SK-N-SH (cell line): ENCODE measurements around the gene DEPDC1B.

Experiments used
- EZH2phosphoT487 ChIP-seq: fragments of 200-600 bp; sonication (generic); IDR thresholded peaks from 2 replicates; pipeline ENCODE4 v1.6.1; 2017; ENCODE audit warnings: low read depth, mixed run types, mild to moderate bottlenecking, antibody characterized with exemption, moderate library complexity, borderline replicate concordance
- FOSL2 ChIP-seq: IDR thresholded peaks from 2 replicates; pipeline ENCODE4 v1.4.0; 2012; ENCODE audit warnings: low read depth, mild to moderate bottlenecking, moderate library complexity, borderline replicate concordance
- FOXM1 ChIP-seq: IDR thresholded peaks from 2 replicates; pipeline ENCODE4 v1.4.0; 2012; ENCODE audit warnings: low read depth, mild to moderate bottlenecking
- NFIC ChIP-seq: IDR thresholded peaks from 2 replicates; pipeline ENCODE4 v1.4.0; 2012; ENCODE audit warnings: borderline replicate concordance
- POLR2AphosphoS5 ChIP-seq: IDR thresholded peaks from 2 replicates; pipeline ENCODE4 v1.6.1; 2012; ENCODE audit warnings: low read depth, low read length
- RFX5 ChIP-seq: IDR thresholded peaks from 2 replicates; pipeline ENCODE4 v1.6.1; 2012; ENCODE audit warnings: mild to moderate bottlenecking, improper control_type of control experiment, low read length
- SMC3 ChIP-seq: IDR thresholded peaks from 2 replicates; pipeline ENCODE4 v1.6.1; 2012; ENCODE audit warnings: low read depth, low read length, improper control_type of control experiment
- TF ChIP-seq, protein P1 (sequence below): fragments of 200-600 bp; sonication (generic); IDR thresholded peaks from 2 replicates; pipeline ENCODE4 v1.6.1; 2017; ENCODE audit warnings: antibody characterized with exemption, mild to moderate bottlenecking, moderate library complexity
- TF ChIP-seq, protein P2 (sequence below): IDR thresholded peaks from 2 replicates; pipeline ENCODE4 v1.4.0; 2012; ENCODE audit warnings: low read depth, borderline replicate concordance
- TF ChIP-seq, protein P3 (sequence below): IDR thresholded peaks from 2 replicates; pipeline ENCODE4 v1.4.0; 2012; ENCODE audit warnings: low read depth
- TF ChIP-seq, protein P4 (sequence below): IDR thresholded peaks from 2 replicates; pipeline ENCODE4 v1.6.1; 2012; ENCODE audit warnings: mild to moderate bottlenecking, low read depth, low read length, moderate library complexity

DNA sequence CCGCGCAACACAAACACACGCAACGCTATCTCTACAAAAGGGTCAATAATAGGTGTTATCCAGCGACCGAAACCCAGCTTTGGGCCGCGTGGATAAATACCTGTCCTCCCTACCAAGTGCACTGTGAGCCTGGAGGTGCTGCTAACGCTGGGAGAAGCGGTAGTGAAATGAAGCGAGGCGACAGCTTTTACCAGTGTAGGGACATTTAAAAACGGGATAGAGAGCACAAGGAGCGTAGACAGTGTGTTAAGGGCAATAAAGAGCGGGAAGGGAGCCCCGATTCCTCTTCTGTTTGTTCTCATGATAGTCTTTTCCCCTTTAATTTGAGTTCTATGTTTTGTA lies 421 bp upstream of the DEPDC1B start:
- TF ChIP-seq, protein P1, sequence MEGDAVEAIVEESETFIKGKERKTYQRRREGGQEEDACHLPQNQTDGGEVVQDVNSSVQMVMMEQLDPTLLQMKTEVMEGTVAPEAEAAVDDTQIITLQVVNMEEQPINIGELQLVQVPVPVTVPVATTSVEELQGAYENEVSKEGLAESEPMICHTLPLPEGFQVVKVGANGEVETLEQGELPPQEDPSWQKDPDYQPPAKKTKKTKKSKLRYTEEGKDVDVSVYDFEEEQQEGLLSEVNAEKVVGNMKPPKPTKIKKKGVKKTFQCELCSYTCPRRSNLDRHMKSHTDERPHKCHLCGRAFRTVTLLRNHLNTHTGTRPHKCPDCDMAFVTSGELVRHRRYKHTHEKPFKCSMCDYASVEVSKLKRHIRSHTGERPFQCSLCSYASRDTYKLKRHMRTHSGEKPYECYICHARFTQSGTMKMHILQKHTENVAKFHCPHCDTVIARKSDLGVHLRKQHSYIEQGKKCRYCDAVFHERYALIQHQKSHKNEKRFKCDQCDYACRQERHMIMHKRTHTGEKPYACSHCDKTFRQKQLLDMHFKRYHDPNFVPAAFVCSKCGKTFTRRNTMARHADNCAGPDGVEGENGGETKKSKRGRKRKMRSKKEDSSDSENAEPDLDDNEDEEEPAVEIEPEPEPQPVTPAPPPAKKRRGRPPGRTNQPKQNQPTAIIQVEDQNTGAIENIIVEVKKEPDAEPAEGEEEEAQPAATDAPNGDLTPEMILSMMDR, result no peak
- TF ChIP-seq NFIC (no peak), FOXM1 (no peak), RFX5 (no peak), SMC3 (no peak), FOSL2 (no peak), POLR2AphosphoS5 (no peak), EZH2phosphoT487 (no peak)
- TF ChIP-seq, protein P2, sequence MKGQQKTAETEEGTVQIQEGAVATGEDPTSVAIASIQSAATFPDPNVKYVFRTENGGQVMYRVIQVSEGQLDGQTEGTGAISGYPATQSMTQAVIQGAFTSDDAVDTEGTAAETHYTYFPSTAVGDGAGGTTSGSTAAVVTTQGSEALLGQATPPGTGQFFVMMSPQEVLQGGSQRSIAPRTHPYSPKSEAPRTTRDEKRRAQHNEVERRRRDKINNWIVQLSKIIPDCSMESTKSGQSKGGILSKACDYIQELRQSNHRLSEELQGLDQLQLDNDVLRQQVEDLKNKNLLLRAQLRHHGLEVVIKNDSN, result no peak
- TF ChIP-seq, protein P3, sequence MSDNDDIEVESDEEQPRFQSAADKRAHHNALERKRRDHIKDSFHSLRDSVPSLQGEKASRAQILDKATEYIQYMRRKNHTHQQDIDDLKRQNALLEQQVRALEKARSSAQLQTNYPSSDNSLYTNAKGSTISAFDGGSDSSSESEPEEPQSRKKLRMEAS, result no peak
- TF ChIP-seq, protein P4, sequence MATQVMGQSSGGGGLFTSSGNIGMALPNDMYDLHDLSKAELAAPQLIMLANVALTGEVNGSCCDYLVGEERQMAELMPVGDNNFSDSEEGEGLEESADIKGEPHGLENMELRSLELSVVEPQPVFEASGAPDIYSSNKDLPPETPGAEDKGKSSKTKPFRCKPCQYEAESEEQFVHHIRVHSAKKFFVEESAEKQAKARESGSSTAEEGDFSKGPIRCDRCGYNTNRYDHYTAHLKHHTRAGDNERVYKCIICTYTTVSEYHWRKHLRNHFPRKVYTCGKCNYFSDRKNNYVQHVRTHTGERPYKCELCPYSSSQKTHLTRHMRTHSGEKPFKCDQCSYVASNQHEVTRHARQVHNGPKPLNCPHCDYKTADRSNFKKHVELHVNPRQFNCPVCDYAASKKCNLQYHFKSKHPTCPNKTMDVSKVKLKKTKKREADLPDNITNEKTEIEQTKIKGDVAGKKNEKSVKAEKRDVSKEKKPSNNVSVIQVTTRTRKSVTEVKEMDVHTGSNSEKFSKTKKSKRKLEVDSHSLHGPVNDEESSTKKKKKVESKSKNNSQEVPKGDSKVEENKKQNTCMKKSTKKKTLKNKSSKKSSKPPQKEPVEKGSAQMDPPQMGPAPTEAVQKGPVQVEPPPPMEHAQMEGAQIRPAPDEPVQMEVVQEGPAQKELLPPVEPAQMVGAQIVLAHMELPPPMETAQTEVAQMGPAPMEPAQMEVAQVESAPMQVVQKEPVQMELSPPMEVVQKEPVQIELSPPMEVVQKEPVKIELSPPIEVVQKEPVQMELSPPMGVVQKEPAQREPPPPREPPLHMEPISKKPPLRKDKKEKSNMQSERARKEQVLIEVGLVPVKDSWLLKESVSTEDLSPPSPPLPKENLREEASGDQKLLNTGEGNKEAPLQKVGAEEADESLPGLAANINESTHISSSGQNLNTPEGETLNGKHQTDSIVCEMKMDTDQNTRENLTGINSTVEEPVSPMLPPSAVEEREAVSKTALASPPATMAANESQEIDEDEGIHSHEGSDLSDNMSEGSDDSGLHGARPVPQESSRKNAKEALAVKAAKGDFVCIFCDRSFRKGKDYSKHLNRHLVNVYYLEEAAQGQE, result no peak
